Tibial nerve (tissue), 4 donors: Measurements from ENCODE around the gene RNF114. TPM values are rescaled to one million over a fixed set of nuclear protein-coding genes. Genes with fewer than 3 reads are reported as not detected.
A peak's percentile ranks its signal among the peaks of the same experiment; 100 is the strongest.

Source experiments
- DNase-seq, 2 donors: peaks; one replicate each; pipeline ENCODE4 v3.0.0-alpha.2; 2019; ENCODE audit warnings: low spot score in 2 of 2
- H3K27ac ChIP-seq, 4 donors: fragments of 200-600 bp; sonication (generic) in 3 of 4; one replicate each; pipeline ENCODE4 v1.5.1; 2017 to 2019; ENCODE audit warnings: mild to moderate bottlenecking in 1 of 4
- H3K27me3 ChIP-seq, 2 donors: fragments of 200-600 bp; sonication (generic) in 1 of 2; one replicate each; pipeline versions ENCODE4 v1.5.1 to v1.6.0; 2017 to 2019
- H3K36me3 ChIP-seq, 3 donors: fragments of 200-600 bp; sonication (generic); one replicate each; pipeline ENCODE4 v1.5.1; 2018 to 2019
- H3K4me1 ChIP-seq, 4 donors: fragments of 200-600 bp; sonication (generic) in 3 of 4; one replicate each; pipeline ENCODE4 v1.5.1; 2017 to 2019
- H3K4me3 ChIP-seq, 4 donors: fragments of 200-600 bp; sonication (generic) in 3 of 4; one replicate each; pipeline ENCODE4 v1.5.1; 2017 to 2019; ENCODE audit warnings: mild to moderate bottlenecking in 1 of 4, moderate library complexity in 1 of 4
- H3K9me3 ChIP-seq, 4 donors: fragments of 200-600 bp; sonication (generic) in 3 of 4; one replicate each; pipeline ENCODE4 v1.5.1; 2017 to 2019
- CTCF ChIP-seq, 5 experiments: fragments of 200-600 bp in 3 of 5; fragments of 450-650 bp in 2 of 5; sonication (generic) in 3 of 5; IDR thresholded peaks; one replicate each; pipeline ENCODE4 v1.5.1; 2016 to 2019; ENCODE audit warnings: antibody characterized with exemption in 5 of 5, mild to moderate bottlenecking in 3 of 5, moderate library complexity in 2 of 5
- EP300 ChIP-seq, 2 donors: sonication (generic); formaldehyde crosslinking; IDR thresholded peaks; one replicate each; pipeline ENCODE4 v1.6.1; 2017; ENCODE audit warnings: antibody characterized with exemption in 2 of 2, mild to moderate bottlenecking in 1 of 2
- POLR2A ChIP-seq, 2 donors: fragments of 450-650 bp; IDR thresholded peaks; one replicate each; pipeline ENCODE4 v1.6.1; 2017; ENCODE audit warnings: antibody characterized with exemption in 2 of 2, mild to moderate bottlenecking in 2 of 2, moderate library complexity in 2 of 2
- WGBS, 2 donors: methylation state at CpG; one replicate each; pipeline ENCODE4 v1.1.5; 2018; 5-methylcytosine and 5-hydroxymethylcytosine counted together
- total RNA-seq, 4 donors: library from RNA; depleted of rRNA; stranded (reverse); fragments of >200 nt; gene quantifications; one replicate each; pipeline ENCODE4 v1.1.0, GENCODE V29; 2016

Gene RNF114
- total RNA-seq, 4 donors from 2014 or later = 211 to 311 (median 272) TPM

- Histone ChIP-seq H3K27me3 (no peaks in the 10 kb centered on the region), H3K4me3 (peak overlapping the region; percentile 82 to 100 (median 96)), H3K9me3 (no peaks in the 10 kb centered on the region), H3K27ac (peak overlapping the region; percentile 94 to 100 (median 100)), H3K36me3 (no peaks in the 10 kb centered on the region), H3K4me1 (peaks cover 0 to 44% (median 25%) of the 10 kb centered on the region in 4 donors)
- TF ChIP-seq EP300 (IDR thresholded peaks at IDR 0.05) (no peak), POLR2A (IDR thresholded peaks at IDR 0.05) (no peak), CTCF (IDR thresholded peaks at IDR 0.05) (no peak)
- DNase-seq = no peak
- 50 to 56% methylated on average over 19 of the region's 19 CpGs for WGBS, 2 donors
These were observed 19.8 kb upstream of the RNF114 start for GRCh38 chr20:49916146-49917002.

- DNase-seq = no peak
- WGBS, 2 donors = 92 to 100% methylated on average over 3 of the region's 3 CpGs
- no peaks in the 10 kb centered on the region for H3K27me3 ChIP-seq
- no peak overlapping the region for H3K27ac ChIP-seq
- H3K36me3 ChIP-seq = no peaks in the 10 kb centered on the region
- H3K4me3 ChIP-seq = no peak overlapping the region
- TF ChIP-seq POLR2A (IDR thresholded peaks at IDR 0.05) (no peak), EP300 (IDR thresholded peaks at IDR 0.05) (no peak), CTCF (IDR thresholded peaks at IDR 0.05) (no peak)
- peaks cover 0 to 24% (median 12%) of the 10 kb centered on the region in 4 donors for H3K4me1 ChIP-seq
- H3K9me3 ChIP-seq = no peaks in the 10 kb centered on the region
These were observed 17.8 kb upstream of the RNF114 start for GRCh38 chr20:49918446-49918845.

- Histone ChIP-seq H3K4me3 (no peak overlapping the region), H3K9me3 (no peaks in the 10 kb centered on the region), H3K4me1 (peaks cover 0 to 18% (median 6%) of the 10 kb centered on the region in 4 donors), H3K27me3 (no peaks in the 10 kb centered on the region), H3K36me3 (no peaks in the 10 kb centered on the region), H3K27ac (no peak overlapping the region)
- WGBS, 2 donors = 61 to 64% methylated on average over 7 of the region's 7 CpGs
- TF ChIP-seq CTCF (IDR thresholded peaks at IDR 0.05) = no peak
- TF ChIP-seq EP300 (IDR thresholded peaks at IDR 0.05) = no peak
- TF ChIP-seq POLR2A (IDR thresholded peaks at IDR 0.05) = no peak
- no peak for DNase-seq
These were observed 17.2 kb upstream of the RNF114 start for GRCh38 chr20:49919009-49919408.

- 77 to 88% methylated on average over 2 of the region's 2 CpGs for WGBS, 2 donors
- Histone ChIP-seq H3K4me3 (no peak overlapping the region), H3K27ac (no peak overlapping the region), H3K27me3 (no peaks in the 10 kb centered on the region), H3K9me3 (no peaks in the 10 kb centered on the region), H3K36me3 (no peaks in the 10 kb centered on the region), H3K4me1 (peaks cover 0 to 14% (median 2%) of the 10 kb centered on the region in 4 donors)
- no peak for DNase-seq
- TF ChIP-seq EP300 (IDR thresholded peaks at IDR 0.05) (no peak), POLR2A (IDR thresholded peaks at IDR 0.05) (no peak), CTCF (IDR thresholded peaks at IDR 0.05) (no peak)
These were observed 16.7 kb upstream of the RNF114 start for GRCh38 chr20:49919461-49919860.

- H3K36me3 ChIP-seq = no peaks in the 10 kb centered on the region
- no peak overlapping the region for H3K27ac ChIP-seq
- peaks cover 0 to 11% (median 0%) of the 10 kb centered on the region in 4 donors for H3K4me1 ChIP-seq
- no peak for TF ChIP-seq POLR2A (IDR thresholded peaks at IDR 0.05)
- no peak for TF ChIP-seq CTCF (IDR thresholded peaks at IDR 0.05)
- no peak for TF ChIP-seq EP300 (IDR thresholded peaks at IDR 0.05)
- no peak for DNase-seq
- H3K9me3 ChIP-seq = no peaks in the 10 kb centered on the region
- no peaks in the 10 kb centered on the region for H3K27me3 ChIP-seq
- 84 to 91% methylated on average over 4 of the region's 4 CpGs for WGBS, 2 donors
- H3K4me3 ChIP-seq = no peak overlapping the region
These were observed 11.9 kb upstream of the RNF114 start for GRCh38 chr20:49924247-49924646.
